Measurements from ENCODE around the gene CCDC9.
"Not testable (repeated sequence)": the region's sequence is repeated elsewhere in the genome, so short reads cannot be mapped to it uniquely, and the experiment has no call there.

The CCDC9 gene

DNA sequence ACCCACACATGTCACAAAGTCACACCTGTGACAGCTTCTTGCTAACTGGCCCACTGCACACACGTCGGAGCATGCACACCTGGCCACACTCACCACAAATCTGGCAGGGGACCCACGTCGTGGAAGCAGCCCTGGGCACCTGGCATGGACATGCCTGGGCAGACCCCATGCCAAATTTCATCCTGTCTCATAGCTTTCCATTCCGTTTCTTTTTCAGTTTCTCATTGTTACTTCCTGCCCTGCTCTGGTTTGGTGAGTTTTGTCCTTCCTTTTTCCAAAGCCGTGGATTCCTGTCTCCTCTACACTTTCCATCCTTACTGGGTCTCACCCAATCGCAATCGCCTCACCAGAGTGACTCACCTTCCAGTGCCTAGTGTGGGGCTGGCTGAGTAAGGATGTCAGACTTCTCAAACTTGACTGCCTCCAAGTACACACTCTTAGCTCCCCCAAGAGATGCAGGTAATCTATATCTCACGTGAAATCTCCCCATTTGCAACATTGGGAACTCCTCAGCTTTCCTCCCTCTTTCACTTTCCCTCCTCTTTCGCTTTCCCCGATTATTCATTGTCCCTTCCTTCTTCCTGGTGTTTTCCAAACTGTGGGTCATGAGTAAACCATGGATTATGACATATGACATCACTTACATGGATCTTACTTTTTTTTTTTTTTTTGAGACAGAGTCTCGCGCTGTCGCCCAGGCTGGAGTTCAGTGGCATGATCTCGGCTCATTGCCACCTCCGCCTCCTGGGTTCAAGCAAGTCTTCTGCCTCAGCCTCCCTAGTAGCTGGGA is 23.7 kb upstream of the CCDC9 start:
- DNase-seq = no peak

DNA sequence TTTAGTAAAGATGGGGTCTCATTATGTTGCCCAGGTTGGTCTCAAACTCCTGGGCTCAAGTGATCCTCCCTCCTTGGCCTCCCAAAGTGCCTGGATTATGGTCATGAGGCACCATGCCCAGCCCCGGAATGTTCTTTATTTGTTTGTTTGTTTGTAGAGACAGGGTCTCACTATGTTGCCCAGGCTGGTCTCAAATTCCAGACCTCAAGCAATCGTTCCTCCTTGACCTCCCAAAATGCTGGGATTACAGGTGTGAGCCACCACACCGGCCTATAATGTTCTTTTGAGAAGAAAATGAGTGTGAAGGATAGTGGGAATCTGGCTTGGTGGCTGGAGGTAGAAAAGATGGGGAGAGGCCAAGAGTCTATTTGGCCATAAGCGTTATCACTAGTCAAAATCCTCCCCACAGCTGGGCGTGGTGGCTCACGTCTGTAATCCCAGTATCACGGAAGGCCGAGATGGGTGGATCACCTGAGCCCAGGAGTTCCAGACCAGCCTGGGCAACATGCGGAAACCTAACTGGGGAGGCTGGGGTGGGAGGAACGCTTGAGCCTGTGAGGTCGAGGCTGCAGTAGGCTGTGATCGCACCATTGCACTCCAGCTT is 20.2 kb upstream of the CCDC9 start:
- DNase-seq = no peak

DNA sequence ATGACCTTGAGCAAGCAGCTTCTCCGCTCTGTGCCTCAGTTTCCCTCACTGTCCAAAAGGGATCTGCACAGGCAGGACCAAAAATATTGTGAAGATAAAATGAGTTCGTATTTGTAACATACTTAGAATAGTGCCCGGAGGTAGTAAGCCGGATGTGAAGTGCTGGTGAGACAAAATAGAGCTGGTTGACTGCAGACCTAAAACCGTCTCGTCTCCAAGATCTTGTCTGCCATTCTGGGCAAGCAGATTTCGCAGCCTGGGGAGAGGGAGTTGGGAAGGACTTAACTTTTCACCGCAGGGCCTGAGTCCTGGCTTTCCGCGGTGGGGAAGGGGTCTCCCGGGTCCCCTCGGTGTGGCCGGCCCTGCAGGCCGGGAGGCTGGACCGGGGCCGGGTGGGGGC is 17.2 kb upstream of the CCDC9 start:
- peak; percentile 36 for DNase-seq

DNA sequence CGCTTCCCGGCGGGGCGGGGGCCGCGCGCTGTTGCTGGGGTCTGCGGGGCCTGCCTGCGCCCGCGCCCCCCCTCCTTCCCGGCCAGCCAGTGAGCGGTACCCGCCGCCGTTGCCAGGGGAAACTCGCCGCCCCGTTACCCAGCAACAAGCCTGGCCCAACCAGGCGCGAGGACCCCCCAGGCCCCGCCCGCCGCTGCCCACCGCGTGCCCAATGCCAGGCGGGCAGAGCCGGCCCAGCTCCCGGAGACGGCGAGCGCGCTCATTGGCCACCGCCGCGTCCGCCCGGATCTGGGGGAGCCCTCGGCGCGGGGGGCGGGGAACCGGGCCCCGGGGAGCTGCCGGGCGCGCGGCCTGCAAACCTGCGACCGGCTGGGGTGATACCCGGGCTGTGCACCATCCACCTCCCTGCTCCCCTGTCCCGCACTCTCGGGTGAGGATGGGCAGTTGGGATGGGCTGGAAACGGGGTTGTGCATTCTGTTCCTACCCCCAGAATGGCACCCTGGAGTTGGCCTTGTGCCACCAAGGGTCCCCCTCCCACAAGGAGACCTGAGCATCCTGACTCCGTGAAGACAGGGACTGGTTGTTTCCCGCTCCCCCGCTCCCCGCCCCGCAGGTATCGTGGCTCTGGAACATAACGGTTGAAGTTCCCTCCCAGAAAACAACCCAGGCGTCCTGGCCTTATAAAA is 16.6 kb upstream of the CCDC9 start:
- DNase-seq = peak; percentile 89

DNA sequence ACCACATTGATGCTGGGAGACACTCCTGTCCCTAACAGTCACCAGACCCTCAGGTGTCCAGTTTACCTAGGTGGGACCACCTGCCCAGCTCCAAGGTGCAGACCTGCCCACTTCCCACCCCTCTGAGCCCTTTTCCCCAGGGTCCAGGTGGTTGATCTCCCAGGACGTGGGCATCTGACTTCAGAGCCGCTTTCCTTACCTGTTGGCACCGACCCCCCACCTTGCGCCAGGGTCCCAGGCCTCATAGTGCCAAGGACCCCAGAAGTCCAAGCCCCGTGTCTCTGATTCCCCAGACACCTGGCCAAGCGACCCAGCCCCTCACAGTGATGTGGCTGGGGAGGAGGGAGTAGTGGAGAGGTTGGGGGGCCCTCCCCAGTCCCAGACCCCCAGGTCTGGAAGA is 15.8 kb upstream of the CCDC9 start:
- no peak for DNase-seq

DNA sequence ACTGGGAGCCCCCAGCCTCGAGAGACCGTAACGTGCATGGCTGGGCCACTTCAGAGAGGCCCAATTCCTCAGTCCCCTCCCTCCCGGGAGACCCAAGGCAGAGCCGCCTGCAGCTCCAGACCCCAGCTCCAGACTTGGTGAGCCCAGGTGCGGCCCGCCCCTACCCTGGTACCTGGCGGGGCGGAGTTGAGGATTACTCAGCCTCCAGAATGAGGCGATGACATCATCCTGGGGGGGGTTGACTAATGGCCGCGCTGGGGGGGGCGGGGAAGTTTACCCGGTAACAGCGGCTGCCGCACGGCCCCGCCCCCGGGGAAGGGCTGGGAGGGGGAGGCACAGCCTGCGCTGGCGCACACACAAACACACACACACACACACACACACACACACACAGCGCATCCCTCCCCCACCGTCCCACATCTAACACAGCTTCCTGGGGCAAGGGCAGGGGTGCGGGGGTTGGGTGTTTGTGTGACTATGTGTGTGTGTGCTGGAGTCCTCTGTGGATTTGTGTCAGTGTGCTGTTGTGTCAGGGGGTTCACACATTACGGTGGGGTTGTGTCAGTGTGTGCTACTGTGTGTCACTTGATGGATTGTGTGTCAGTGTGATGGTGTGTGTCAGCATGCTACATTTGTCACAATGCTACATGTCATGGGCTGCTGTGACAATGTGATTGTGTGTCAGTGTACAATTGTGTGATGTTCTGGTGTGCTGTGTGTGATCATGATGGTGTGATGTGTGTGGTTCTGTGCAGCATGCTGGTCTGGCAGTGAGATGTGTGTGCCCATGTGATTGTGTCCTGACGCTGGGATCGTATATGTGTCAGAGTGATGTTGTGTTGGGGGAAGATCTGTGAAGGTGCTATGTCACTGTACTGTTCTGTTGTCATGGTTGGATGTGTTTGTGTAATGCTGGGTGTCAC is 15.1 kb upstream of the CCDC9 start:
- peak; percentile 94 for DNase-seq

DNA sequence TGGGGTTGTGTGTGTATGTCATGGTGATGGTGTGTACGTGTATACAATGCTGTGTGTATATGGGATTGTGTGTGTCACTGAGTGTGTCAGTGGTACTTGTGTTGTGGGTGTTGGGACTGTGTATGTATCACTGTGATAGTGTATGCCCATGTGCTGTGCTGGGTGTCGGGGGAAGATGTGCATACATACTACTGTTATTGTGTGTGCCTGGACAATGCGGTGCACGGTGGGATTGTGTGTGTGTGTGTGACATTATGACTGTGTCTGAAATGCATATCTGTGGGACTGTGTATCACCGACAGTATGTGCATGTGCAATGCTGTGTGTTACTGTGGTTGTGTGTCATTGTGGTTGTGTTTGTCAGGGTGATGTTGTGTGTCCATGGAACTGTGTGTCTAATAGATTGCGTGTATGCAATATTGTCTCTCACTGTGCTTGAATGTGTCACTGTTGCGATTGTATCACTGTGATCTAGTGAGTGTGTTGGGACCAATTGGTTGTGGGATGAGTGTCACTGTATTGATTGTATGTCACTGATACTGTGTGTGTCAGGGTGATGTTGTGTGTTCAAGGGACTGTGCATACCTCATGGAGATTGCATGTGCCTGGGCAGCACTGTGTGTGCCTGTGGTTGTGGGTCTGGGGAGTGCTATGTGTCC is 14.3 kb upstream of the CCDC9 start:
- peak; percentile 32 for DNase-seq

DNA sequence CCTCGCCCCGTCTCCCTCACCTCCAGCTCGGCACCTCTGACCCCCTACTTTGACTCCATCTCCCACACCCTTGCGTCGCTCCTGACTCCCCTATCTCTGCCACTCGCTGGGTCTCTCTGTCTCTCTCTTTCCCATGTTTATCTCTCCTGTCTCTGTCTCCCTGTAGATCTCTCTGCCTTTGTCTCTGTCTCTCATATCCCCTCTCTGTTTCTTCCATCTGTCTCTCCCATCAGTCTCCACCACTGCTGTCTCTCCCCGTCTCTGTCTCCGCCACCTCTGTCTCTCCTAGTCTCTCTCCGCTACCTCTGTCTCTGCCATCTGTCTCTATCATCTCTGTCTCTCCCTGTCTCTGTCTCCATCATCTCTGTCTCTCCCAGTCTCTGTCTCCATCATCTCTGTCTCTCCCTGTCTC is 13.0 kb upstream of the CCDC9 start:
- DNase-seq = no peak

DNA sequence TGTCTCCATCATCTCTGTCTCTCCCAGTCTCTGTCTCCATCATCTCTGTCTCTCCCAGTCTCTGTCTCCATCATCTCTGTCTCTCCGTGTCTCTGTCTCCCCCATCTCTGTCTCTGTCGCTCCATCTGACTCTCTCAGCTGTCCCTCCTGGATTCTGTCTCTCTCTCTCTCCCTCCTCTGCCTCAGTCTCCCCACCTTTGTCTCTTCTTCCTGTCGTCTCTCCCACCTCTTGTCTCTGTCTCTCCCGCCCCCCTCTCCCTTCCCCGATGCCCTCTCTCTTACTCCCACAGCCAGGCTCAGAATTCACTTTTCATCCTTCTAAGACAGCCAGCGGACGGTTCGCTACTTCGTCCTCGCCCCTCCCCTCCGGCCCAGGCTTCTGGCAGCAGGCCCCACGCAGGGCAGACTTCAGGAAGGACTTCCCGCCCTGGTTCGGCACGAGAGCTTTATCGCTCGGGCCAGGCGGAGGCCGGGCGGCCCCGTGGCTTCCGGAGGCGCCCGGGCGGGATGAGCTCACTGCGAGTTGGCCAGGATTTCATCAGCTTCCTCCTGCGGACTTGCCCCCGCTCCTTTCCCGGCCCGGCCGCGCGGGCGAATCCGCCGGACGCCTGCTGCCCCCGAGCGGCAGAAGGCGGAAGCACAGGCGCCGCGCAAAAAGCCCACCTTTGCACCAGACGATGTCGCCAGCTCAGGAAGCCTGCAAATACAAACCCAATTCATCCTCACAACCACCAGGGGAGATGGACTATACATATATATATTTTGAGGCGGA is 12.4 kb upstream of the CCDC9 start:
- peak; percentile 94 for DNase-seq

DNA sequence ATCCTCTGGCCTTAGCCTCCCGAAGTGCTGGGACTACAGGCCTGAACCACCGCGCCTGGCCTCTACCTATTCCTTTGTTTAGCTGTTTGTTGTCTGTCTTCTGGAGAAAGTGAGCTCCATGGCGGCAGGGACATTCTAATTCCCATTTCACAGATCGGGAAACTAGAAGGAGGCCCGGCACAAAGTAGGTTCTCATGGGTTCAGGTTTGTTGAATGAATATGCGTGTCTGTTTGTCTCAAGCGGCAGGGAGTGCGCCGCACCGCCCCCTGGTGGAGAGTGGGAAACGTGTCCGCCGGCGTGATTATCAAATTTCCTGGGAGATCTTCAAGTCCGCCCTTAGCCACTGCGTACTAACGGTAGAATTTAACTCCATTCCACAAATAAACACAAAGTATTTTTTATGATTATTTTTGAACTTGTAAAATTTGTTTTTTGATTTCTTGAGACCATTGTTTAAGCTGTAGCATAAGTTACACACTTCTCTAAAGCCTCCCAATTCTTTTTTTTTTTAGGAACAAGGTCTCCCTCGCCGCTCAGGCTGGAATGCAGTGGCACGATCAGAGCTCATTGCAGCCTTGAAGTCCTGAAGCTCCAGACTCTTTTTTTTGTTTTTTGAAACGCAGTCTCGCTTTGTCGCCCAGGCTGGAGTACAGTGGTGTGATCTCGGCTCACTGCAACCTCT is 8.9 kb upstream of the CCDC9 start:
- DNase-seq = peak; percentile 82

DNA sequence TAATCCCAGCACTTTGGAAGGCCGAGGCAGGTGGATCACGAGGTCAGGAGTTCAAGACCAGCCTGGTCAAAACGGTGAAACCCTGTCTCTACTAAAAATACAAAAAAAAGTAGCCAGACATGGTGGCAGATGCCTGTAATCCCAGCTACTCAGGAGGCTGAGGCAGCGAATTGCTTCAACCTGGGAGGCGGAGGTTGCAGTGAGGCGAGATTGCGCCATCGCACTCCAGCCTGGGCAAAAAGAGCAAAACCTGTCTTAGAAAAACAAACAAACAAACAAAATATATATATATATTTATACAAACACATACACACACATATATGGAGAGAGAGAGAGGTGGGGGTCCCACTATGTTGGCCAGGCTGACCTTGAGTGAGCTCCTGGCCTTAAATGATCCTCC is 3.3 kb upstream of the CCDC9 start:
- not testable (repeated sequence) for DNase-seq

DNA sequence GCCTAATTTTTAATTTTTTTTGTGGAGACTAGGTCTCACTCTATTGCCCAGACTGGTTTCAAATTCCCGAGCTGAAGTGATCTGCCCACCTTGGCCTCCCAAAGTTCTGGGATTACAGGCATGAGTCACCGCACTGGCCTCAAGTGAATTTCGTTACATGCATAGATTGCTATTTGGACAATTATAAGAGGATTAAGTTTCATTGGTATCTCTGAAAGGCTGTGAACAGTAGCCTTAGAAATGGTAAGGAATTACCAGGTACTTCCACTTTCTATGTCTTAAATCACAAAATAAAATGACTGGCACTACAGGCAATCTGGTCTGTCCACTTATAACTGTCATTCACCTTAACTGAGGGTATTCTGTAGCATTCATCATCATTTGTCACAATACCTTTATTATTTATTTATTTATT is 2.9 kb upstream of the CCDC9 start:
- DNase-seq = no peak

DNA sequence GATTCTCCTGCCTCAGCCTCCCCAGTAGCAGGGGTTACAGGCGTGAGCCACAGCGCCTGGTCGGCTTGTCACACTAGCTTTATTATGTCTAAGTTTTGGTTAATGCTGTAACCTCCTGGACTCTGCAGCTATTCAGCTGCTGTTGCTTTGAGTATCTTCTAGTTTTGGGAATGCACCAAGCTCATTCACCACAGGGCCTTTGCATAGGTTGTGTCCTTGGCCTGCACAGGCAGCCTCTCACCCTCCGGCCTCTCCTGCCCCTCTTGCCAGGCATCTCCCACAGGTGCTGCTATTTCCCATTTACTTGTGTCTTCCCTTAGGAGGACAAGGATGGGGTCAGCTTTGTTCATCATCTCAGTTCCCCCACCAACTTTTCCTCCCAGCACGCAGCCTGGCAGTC is 2.4 kb upstream of the CCDC9 start:
- DNase-seq = no peak

DNA sequence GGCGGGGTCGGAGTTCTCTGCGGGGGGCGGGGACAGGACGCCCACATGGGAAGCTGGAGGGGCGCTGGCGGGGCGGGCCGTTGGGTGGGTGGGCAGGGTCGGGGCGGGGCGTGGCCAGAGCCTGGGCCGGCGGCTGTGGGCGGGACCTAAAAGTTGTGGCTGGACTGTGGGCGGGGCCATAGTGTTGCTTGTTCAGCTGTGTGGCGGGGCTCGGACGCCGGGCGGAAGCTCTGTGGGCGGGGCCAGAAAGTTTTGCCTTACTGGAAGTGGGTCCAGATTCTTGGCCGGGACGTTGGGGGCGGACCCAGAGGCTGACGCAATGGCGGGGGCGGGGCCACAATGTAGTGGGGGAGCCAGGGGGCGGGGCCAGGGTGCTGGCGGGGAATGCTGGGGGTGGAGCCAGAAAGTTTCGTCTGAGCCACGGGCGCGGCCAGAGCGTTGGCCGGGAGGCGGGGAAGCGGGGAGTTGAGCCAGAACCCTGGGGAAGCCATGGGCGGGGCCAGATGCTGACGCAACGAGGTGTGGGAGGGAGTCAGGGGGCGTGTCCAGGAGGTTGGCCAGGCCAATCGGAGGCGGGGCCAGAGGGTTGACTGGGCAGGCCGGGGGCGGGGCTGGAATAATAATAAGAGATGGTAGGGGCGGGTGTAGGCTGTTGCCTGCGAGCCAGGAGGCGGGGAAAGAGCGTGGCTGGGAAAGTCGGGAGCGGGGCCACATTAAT is 527 bp downstream of the CCDC9 start:
- DNase-seq = peak; percentile 99

DNA sequence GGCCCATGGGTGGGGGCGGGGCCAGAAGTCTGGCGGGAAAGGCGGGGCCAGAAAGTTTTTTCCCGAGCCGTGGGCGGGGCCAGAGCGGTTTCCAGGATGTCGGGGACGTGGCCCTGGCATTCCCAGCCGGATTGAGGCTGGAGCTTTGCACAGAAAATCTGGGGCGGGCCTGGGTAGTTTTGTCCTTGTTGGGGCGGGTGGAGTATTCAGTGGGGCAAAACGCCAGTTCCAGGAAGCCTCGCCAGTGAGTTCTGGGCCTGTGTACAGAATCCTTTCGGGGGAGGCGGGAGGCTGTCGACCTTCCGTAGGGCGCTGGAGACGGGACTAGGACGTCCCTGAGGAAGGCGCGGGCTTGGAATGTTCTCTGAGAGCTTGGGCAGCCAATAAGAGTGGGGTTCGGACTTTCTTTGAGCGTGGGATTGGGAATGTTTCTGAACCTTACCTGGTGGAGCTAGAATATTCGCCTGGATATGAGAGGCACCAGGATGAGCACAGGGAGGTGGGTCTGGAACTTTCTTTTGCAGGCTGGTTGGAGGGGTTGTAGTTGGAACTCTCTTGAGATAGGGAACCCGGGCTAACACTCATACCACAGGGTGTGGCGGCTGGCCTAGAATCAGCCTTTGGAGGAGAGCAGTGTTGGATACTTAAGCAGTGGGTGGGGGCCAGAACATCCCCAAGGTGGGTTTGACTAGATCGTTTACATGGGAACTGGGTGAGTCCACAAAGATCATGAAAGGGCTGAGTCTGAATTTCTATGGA is 1.3 kb downstream of the CCDC9 start:
- no peak for DNase-seq

DNA sequence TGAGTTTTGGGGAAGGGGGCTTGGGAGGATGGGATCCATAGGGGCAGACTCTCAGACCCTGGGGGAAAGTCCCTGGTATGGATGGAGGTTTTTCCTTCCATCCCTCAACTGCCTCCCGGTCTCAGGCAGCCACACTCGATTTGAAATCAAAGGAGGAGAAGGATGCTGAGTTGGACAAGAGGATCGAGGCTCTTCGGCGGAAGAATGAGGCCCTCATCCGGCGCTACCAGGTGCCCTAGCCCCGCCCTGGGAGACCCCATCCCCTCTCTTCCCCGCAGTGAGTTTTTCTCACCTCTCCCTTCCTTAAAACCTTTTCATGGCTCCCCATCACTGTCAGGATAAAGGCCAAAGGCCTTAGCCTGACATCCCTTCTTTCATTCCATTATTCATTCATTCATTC is 2.1 kb downstream of the CCDC9 start:
- DNase-seq = no peak

DNA sequence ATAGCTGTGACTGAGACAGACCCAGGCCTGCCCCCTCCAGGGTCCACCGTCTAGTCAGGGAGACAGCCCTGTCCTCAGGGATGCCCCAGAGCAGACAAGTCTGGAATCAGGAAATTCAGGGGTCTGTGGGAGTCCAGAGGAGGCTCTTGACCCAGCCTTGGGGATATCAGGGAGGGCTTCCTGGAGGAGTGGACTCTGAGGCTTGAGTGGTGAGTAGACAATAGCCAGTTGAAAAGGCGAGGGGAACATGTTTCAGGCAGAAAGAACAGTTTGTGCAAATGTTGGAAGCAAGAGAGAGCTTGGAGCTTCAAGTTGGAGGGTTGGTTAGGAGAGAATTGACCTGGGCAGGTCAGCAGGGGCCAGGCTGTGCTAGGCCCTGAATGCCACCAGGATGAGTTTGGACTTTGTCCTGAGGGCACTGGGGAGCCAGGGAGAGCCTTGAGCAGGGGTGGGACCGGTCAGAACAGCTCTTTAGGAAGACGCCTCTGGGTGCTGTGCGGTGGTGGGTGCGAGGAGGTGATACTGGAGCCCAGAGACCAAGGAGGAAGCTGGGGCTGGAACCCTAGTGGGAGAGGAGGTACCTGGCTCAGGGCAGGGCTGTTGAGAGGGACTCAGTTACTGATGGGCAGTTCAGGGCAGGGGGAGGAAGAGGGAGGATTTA is 2.7 kb downstream of the CCDC9 start:
- no peak for DNase-seq

DNA sequence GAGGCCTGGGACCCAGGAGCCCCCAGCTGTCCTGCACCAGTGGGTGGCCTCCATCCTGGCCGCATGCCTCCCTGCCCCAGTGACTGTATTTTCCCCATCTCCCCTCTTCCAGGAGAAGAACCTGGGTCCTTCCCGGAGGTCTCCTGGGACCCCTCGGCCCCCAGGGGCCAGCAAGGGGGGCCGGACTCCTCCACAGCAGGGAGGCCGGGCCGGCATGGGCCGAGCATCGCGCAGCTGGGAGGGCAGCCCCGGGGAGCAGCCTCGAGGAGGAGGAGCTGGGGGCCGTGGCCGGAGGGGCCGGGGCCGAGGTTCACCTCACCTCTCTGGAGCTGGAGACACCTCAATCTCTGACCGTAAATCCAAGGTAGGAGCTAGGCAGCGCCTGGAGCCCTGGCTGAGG is 4.2 kb downstream of the CCDC9 start:
- no peak for DNase-seq

Data from CD4-positive, alpha-beta T cell treated with Interleukin-10 for 1 hour (primary cell).